Measurements from ENCODE around the gene HCN2.

GRCh38 chr19:619286-620002 lies 29.8 kb downstream of the HCN2 start:
- TF ChIP-seq EP300 (IDR thresholded peaks at IDR 0.05) (no peak), POLR2A (IDR thresholded peaks at IDR 0.05) (no peak), CTCF (IDR thresholded peaks at IDR 0.05) (no peak)

Measured in upper lobe of left lung (tissue), 4 donors.